GM12878 (cell line): ENCODE results near the gene GSG1L. TPM values are rescaled to one million over a fixed set of nuclear protein-coding genes. Genes with fewer than 3 reads are reported as not detected.

ENCODE experiments used
- ATAC-seq: fragments of 200-7000 bp; cut with Tn5 transposase; 3 replicates; pipeline ENCODE4 v1.9.1; 2020; ENCODE audit warnings: mild to moderate bottlenecking, moderate library complexity
- BruUV-seq: library from RNA; stranded (reverse); fragments of 400-500 nt; replicated peaks from 2 replicates; lab custom pipeline; 2021; lab: Mats Ljungman, UMichigan
- CTCF ChIA-PET: fragments of 300-600 bp; sonication (Branson Sonifier 250); formaldehyde crosslinking; extraction: SDS; loops from one replicate; lab custom pipeline; 2021; ENCODE audit warnings: inconsistent platforms; lab: Yijun Ruan, JAX
- POLR2A ChIA-PET: fragments of 350-600 bp; formaldehyde crosslinking; extraction: SDS; loops from one replicate; lab custom pipeline; 2021; ENCODE audit warnings: inconsistent platforms; lab: Charles Lee
- RAD21 ChIA-PET: fragments of 300-600 bp; sonication (Branson Sonifier 250); formaldehyde crosslinking; loops from one replicate; lab custom pipeline; 2023; ENCODE audit warnings: antibody characterized with exemption; ENCODE audit not compliant: unreplicated experiment; lab: Charles Lee
- SMC1A ChIA-PET: fragments of 300-600 bp; sonication (Branson Sonifier 250); formaldehyde crosslinking; loops from one replicate; lab custom pipeline; 2023; ENCODE audit not compliant: unreplicated experiment, uncharacterized antibody; lab: Charles Lee
- DNase-seq: peaks from one replicate; pipeline ENCODE4 v3.0.0-alpha.2; 2011; ENCODE audit warnings: low read depth, low spot score
- FAIRE-seq: peaks from 3 replicates; lab custom pipeline; 2011; peaks lifted over from hg19 to GRCh38; lab: Jason Lieb, UNC
- H2AFZ ChIP-seq: 2 replicates; pipeline ENCODE4 v1.6.0; 2011; ENCODE audit warnings: low read depth, low read length, control low read depth; ENCODE audit not compliant: control insufficient read depth
- H3K27ac ChIP-seq: 2 replicates; pipeline ENCODE4 v1.5.1; 2011; ENCODE audit warnings: control low read depth; ENCODE audit not compliant: control insufficient read depth, insufficient read depth
- H3K27me3 ChIP-seq, 2 experiments: replicated peaks in 1 of 2; 2 replicates each; pipeline versions ENCODE4 v1.6.0 to v1.6.1; 2011; ENCODE audit warnings: low read length in 1 of 2; ENCODE audit not compliant: control insufficient read depth in 2 of 2, insufficient read depth in 2 of 2
- H3K36me3 ChIP-seq, 2 experiments: 2 replicates each; pipeline ENCODE4 v1.5.1; 2011; ENCODE audit warnings: low read length in 1 of 2; ENCODE audit not compliant: control insufficient read depth in 2 of 2, insufficient read depth in 2 of 2
- H3K4me1 ChIP-seq: 2 replicates; pipeline ENCODE4 v1.6.1; 2011; ENCODE audit warnings: mild to moderate bottlenecking, low read length, moderate library complexity, mixed read lengths; ENCODE audit not compliant: control insufficient read depth, insufficient read depth
- H3K4me2 ChIP-seq: 2 replicates; pipeline ENCODE4 v1.6.0; 2011; ENCODE audit warnings: control low read depth; ENCODE audit not compliant: control insufficient read depth, insufficient read depth
- H3K4me3 ChIP-seq: fragments of 200-600 bp; sonication (generic); 2 replicates; pipeline ENCODE4 v1.5.1; 2016
- H3K79me2 ChIP-seq: 2 replicates; pipeline ENCODE4 v1.6.0; 2011; ENCODE audit warnings: low read length; ENCODE audit not compliant: control insufficient read depth, insufficient read depth
- H3K9ac ChIP-seq: 2 replicates; pipeline ENCODE4 v1.8.0; 2011; ENCODE audit warnings: low read length, control low read depth, mixed read lengths; ENCODE audit not compliant: control insufficient read depth, insufficient read depth
- H3K9me3 ChIP-seq: replicated peaks from 3 replicates; pipeline ENCODE4 v1.5.1; 2011; ENCODE audit warnings: mild to moderate bottlenecking, low read length; ENCODE audit not compliant: control insufficient read depth, insufficient read depth
- H4K20me1 ChIP-seq: 2 replicates; pipeline ENCODE4 v1.6.0; 2011; ENCODE audit not compliant: control insufficient read depth, insufficient read depth
- ATF2 ChIP-seq: IDR thresholded peaks from 2 replicates; pipeline ENCODE4 v1.6.1; 2012; ENCODE audit warnings: low read length, inconsistent platforms
- CEBPZ ChIP-seq: fragments of 150-350 bp; IDR thresholded peaks from 2 replicates; pipeline ENCODE4 v1.6.1; 2016; ENCODE audit warnings: low read depth, low read length
- EGR1 ChIP-seq, 2 experiments: IDR thresholded peaks; 1 replicate in 1 of 2; 2 replicates in 1 of 2; pipeline ENCODE4 v1.6.1; 2011 to 2012; ENCODE audit warnings: low read depth in 2 of 2, low read length in 2 of 2, borderline replicate concordance in 1 of 2, mild to moderate bottlenecking in 1 of 2, moderate library complexity in 1 of 2
- EP300 ChIP-seq, 2 experiments: fragments of 150-350 bp in 1 of 2; IDR thresholded peaks; 2 replicates each; pipeline ENCODE4 v1.6.1; 2011 to 2012; ENCODE audit warnings: low read depth in 2 of 2, low read length in 2 of 2, borderline replicate concordance in 1 of 2, improper control_type of control experiment in 1 of 2, inconsistent platforms in 1 of 2; ENCODE audit not compliant: control insufficient read depth in 1 of 2
- EZH2 ChIP-seq: IDR thresholded peaks from 2 replicates; pipeline ENCODE4 v1.6.1; 2012; ENCODE audit warnings: low read depth, mild to moderate bottlenecking, control low read depth, inconsistent platforms, low read length, borderline replicate concordance; ENCODE audit not compliant: control insufficient read depth
- IKZF2 ChIP-seq, 2 experiments: fragments of 450-650 bp; IDR thresholded peaks; 2 replicates each; pipeline ENCODE4 v1.6.1; 2017; ENCODE audit warnings: mild to moderate bottlenecking in 2 of 2, moderate library complexity in 2 of 2
- IRF4 ChIP-seq: IDR thresholded peaks from 2 replicates; pipeline ENCODE4 v1.6.1; 2011; ENCODE audit warnings: low read depth, low read length
- LARP7 ChIP-seq: fragments of 450-650 bp; IDR thresholded peaks from 2 replicates; pipeline ENCODE4 v1.6.1; 2017; ENCODE audit warnings: mild to moderate bottlenecking
- MTA3 ChIP-seq: IDR thresholded peaks from 2 replicates; pipeline ENCODE4 v1.6.1; 2012; ENCODE audit warnings: low read length, inconsistent platforms, borderline replicate concordance
- NFYB ChIP-seq: IDR thresholded peaks from 2 replicates; pipeline ENCODE4 v1.6.1; 2011; ENCODE audit warnings: low read depth, mild to moderate bottlenecking, low read length, improper control_type of control experiment, moderate library complexity; ENCODE audit not compliant: insufficient read depth
- RBBP5 ChIP-seq: fragments of 200-600 bp; sonication (generic); conservative IDR thresholded peaks from 2 replicates; pipeline ENCODE4 v1.6.1; 2016
- RCOR1 ChIP-seq: conservative IDR thresholded peaks from 2 replicates; pipeline ENCODE4 v1.6.1; 2012; ENCODE audit warnings: low read depth, low read length, improper control_type of control experiment
- TARDBP ChIP-seq: IDR thresholded peaks from 2 replicates; pipeline ENCODE4 v1.6.1; 2016; ENCODE audit warnings: borderline replicate concordance
- USF1 ChIP-seq: IDR thresholded peaks from 2 replicates; pipeline ENCODE4 v1.6.1; 2011; ENCODE audit warnings: borderline replicate concordance, low read depth, mild to moderate bottlenecking, moderate library complexity, mixed read lengths, low read length; ENCODE audit not compliant: insufficient read depth; ENCODE audit errors: extremely low read length
- YBX1 ChIP-seq: fragments of 450-650 bp; IDR thresholded peaks from 2 replicates; pipeline ENCODE4 v1.6.1; 2016; ENCODE audit warnings: antibody characterized with exemption
- ZNF592 ChIP-seq: fragments of 450-650 bp; IDR thresholded peaks from 2 replicates; pipeline ENCODE4 v1.6.1; 2017; ENCODE audit warnings: mild to moderate bottlenecking, moderate library complexity
- WGBS: methylation state at CpG from one replicate; pipeline ENCODE4 v1.1.6; 2016; ENCODE audit warnings: low lambda C conversion rate; ENCODE audit not compliant: insufficient replicate concordance, insufficient coverage; ENCODE audit errors: missing lambda C conversion rate; 5-methylcytosine and 5-hydroxymethylcytosine counted together
- in situ Hi-C: fragments of 300-500 bp; cut with MboI; formaldehyde crosslinking; loops from 9 replicates; pipeline ENCODE4 v1.14.3; 2018; ENCODE audit warnings: mixed read lengths
- intact Hi-C: fragments of 100-400 bp; cut with micrococcal nuclease; formaldehyde crosslinking; loops from one replicate; pipeline ENCODE4 v1.14.2; 2022; ENCODE audit not compliant: unreplicated experiment
- polyA plus RNA-seq, 11 experiments: library from polyadenylated mRNA; depleted of rRNA in 4 of 11; unstranded in 6 of 11; stranded (reverse) in 5 of 11; fragments of >200 nt; fragmentation: Nextera tagmentation in 4 of 11; fragmentation: Illumina TruSeq in 1 of 11; extraction: Ambion mirVana in 4 of 11; extraction: Trizol in 1 of 11; gene quantifications; 1 replicate in 1 of 11; 2 replicates in 10 of 11; pipeline versions ENCODE4 v1.2.1 to v1.2.3, GENCODE V29; 2011 to 2016; ENCODE audit warnings: inconsistent platforms in 2 of 11, missing spikeins in 2 of 11, low read depth in 1 of 11
- total RNA-seq, 4 experiments: library from RNA; depleted of rRNA in 3 of 4; stranded (reverse); fragments of >200 nt in 3 of 4; fragmentation: Illumina TruSeq in 1 of 4; extraction: Trizol in 1 of 4; gene quantifications; 2 replicates each; pipeline versions ENCODE4 v1.2.1 to v1.2.3, GENCODE V29; 2013 to 2021

The GSG1L gene
- total and polyA plus RNA-seq, 10 of the 15 experiments (the other 5 are each of a cell fraction or from before 2014, with no cell fraction given), result not detected

GRCh38 chr16:27751233-27751632, 312.3 kb downstream of the GSG1L start:
- DNase-seq, result no peak
- no TSS peak for BruUV-seq
- H3K9ac ChIP-seq, result no peak overlapping the region
- H3K79me2 ChIP-seq, result no peaks in the 10 kb centered on the region
- H4K20me1 ChIP-seq, result no peaks in the 10 kb centered on the region
- no peak for FAIRE-seq
- no peak overlapping the region for H3K4me2 ChIP-seq
- POLR2A ChIA-PET, result no interaction called here
- RAD21 ChIA-PET, result no interaction called here
- H3K27ac ChIP-seq, result no peak overlapping the region
- SMC1A ChIA-PET, result no interaction called here
- WGBS, result 88% methylated on average over 4 of the region's 4 CpGs
- no peaks in the 10 kb centered on the region for H3K9me3 ChIP-seq
- ATAC-seq, result no peak
- H3K36me3 ChIP-seq, result no peaks in the 10 kb centered on the region
- no peak overlapping the region for H3K4me3 ChIP-seq
- H2AFZ ChIP-seq, result no peak overlapping the region
- CTCF ChIA-PET, result no interaction called here
- H3K27me3 ChIP-seq, result no peaks in the 10 kb centered on the region
- intact Hi-C loops, result no loop called here
- no peaks in the 10 kb centered on the region for H3K4me1 ChIP-seq
- in situ Hi-C loops, result no loop called here
- TF ChIP-seq NFYB (no peak), EGR1 (IDR thresholded peaks at IDR 0.05; ENCODE audit: borderline replicate concordance in 1 of 2, low read depth in 2 of 2, low read length in 2 of 2) (no peak), CEBPZ (no peak), EZH2 (no peak), MTA3 (no peak), IKZF2 (IDR thresholded peaks at IDR 0.05) (no peak), ZNF592 (no peak), YBX1 (no peak), TARDBP (no peak), IRF4 (no peak), EP300 (IDR thresholded peaks at IDR 0.05; ENCODE audit: borderline replicate concordance in 1 of 2, control insufficient read depth in 1 of 2, low read depth in 2 of 2, low read length in 2 of 2) (no peak), LARP7 (no peak), ATF2 (no peak), RCOR1 (no peak), USF1 (no peak), RBBP5 (no peak)
